CD4-positive, alpha-beta T cell treated with Interleukin-17A for 1 hour (primary cell): ENCODE data around the gene SERAC1.

Source experiments
- DNase-seq: peaks from one replicate; pipeline ENCODE4 v3.0.0-alpha.2; 2020

The SERAC1 gene

GRCh38 chr6:158073776-158074175, 94.3 kb downstream of the SERAC1 start:
- no peak for DNase-seq

- DNase-seq, result peak; percentile 67
These were observed 95.9 kb downstream of the SERAC1 start for GRCh38 chr6:158072083-158072721.

GRCh38 chr6:158071121-158072082, 96.7 kb downstream of the SERAC1 start:
- DNase-seq, result no peak

GRCh38 chr6:158070513-158070912, 97.5 kb downstream of the SERAC1 start:
- DNase-seq, result no peak

GRCh38 chr6:158069800-158070195, 98.3 kb downstream of the SERAC1 start:
- no peak for DNase-seq

DNA sequence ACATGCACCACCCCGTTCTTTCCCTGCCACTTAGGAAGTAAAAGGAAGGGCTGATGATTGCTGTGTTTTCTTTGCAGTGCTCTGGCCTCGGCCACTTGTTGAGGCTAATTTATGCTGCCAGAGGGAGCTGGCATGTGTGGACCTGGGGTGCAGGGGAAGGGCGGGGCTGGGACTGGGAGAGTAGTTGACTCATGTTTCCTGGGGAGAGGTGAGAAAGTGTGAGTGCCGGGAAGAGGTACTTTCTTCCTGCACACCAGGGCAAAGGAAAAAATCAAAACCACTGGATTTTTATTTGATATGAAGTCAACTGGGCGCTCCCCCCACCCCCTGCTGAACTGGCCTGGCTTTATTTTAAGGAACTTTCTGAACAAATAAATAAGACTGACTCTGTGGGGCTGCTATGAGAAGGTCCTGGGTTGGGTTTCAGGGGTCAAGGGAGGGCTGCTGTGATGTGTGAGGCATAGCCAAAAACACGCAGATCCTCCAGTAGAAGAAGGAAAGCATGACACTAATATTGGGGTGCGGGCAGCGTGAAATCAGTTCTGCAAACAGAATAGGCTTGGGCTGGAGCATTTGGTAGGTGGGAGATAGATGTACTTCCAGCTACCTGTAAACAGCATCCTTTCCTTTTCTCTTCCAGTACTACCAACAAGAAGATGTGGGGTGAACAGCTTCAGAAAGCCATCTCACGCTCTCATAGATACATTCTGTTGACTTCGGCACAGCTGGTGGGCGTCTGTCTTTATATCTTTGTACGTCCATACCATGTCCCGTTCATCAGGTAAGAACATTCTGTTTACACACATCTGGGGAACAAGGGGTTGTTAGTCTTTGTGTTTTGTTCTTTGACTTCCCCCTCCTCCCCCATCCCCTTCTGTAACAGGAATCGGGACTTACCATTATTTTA, 98.9 kb downstream of the SERAC1 start:
- DNase-seq, result no peak

DNA sequence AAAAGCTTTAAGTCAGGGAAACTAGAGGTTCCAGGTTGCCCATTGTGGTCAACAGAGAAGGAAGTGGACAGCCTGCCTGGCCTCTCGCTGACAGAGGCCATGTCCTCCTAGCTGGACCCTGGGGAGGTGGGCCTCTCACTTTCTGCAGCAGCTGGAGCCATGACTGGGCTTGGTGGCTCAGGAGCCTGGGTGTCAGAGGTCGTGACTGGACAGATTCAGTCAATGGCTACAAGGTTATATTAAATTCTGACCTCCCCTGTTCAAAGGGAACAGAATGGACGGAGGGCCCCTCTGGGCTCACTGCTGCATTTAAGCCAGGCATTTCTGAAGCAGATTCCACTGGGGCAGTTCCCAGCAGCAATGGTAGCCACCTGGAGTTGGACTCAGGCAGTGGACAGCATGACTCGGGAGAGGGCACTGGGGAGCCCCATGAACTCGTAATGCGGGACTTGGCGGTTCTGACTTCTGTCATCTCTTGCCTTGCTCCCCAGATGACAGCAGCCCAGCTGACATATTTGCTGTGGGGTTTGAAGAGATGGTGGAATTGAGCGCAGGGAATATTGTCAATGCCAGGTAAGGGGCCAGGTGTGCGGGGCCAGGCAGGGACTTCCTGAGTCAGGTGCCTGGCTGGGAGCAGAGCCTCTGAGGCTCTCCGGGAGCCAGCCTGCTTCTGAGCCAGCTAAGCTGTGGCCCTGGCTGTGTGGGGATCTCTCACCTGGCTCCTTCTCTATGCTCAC, 99.7 kb downstream of the SERAC1 start:
- DNase-seq, result no peak

GRCh38 chr6:158067436-158068015, 100.5 kb downstream of the SERAC1 start:
- DNase-seq, result no peak

GRCh38 chr6:158066136-158066781, 101.8 kb downstream of the SERAC1 start:
- no peak for DNase-seq

DNA sequence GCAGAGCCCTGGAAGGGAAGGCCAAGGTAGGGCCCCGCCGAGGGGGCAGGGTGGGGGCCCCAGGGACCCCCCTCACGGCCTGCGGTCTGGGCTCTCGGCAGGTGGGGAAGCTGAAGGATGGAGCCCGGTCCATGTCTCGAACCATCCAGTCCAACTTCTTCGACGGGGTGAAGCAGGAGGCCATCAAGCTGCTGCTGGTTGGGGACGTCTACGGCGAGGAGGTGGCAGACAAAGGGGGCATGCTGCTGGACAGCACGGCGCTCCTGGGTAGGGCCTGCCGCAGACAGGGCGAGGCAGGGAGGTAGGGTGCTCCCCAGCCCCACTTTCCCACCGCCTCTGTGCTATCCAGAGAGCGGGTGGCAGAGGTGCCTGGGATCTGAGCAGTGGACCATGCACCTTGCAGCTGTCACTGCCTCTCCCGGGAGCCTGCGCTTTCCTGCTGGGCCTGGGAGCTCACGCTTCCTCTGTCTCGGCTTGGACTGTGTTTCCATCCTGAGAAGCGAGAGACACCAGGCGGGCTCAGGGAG, 103.3 kb downstream of the SERAC1 start:
- DNase-seq, result no peak

DNA sequence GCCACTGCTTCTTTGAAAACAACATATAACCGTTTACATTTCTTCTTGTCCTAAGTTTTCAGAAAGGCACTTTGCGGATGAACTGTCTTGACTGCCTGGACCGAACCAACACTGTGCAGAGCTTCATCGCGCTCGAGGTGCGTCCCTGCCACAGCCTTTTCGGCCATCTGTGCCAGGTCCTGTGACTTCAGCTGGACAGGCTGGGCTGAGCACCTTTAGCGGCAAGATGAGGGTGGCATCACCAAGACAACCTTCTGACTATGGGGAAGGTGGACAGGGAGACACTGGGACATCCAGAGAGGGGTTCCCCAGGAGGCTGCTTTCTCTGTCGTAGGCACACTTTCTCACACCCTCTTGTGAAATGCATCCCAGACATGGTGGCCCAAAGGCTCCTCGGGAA, 104.3 kb downstream of the SERAC1 start:
- DNase-seq, result no peak

GRCh38 chr6:158061709-158062461, 106.2 kb downstream of the SERAC1 start:
- DNase-seq, result no peak

DNA sequence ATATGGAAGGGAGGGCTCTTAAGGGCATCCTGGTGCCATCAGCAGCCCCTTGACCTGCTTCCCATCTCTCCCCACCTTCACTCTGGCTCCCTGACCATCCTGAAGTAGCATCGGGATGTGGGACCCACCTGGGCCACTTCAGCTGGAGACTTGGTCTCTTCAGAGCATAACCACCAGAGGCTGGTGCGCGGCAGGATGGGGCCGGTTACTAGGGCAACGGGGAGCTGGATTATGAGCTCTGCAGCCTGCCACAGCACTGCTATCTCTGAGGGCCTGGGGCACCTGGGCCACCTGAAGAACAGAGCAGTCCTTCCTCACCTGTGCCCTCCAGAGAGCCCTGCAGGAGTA, 106.7 kb downstream of the SERAC1 start:
- DNase-seq, result no peak

- DNase-seq, result peak; percentile 43
These were observed 107.4 kb downstream of the SERAC1 start for GRCh38 chr6:158060455-158061360.
